AG04450 (cell line): ENCODE measurements around the gene OR7C1. TPM values are rescaled to one million over a fixed set of nuclear protein-coding genes. Genes with fewer than 3 reads are reported as not detected.
"Not testable (repeated sequence)": the region's sequence is repeated elsewhere in the genome, so short reads cannot be mapped to it uniquely, and the experiment has no call there.

Source experiments
- CTCF ChIA-PET: fragments of 300-600, 350-600 bp; formaldehyde crosslinking; extraction: SDS; loops from one replicate; lab custom pipeline; 2022; ENCODE audit warnings: antibody characterized with exemption, inconsistent platforms; lab: Charles Lee
- POLR2A ChIA-PET: fragments of 350-600 bp; formaldehyde crosslinking; extraction: SDS; loops from one replicate; lab custom pipeline; 2021; ENCODE audit warnings: antibody characterized with exemption, inconsistent platforms; lab: Yijun Ruan, JAX
- DNase-seq: peaks from one replicate; pipeline ENCODE4 v3.0.0-alpha.2; 2011; ENCODE audit warnings: low read depth, low spot score
- H3K27ac ChIP-seq: one replicate; pipeline ENCODE4 v1.5.1; 2012; ENCODE audit warnings: low read depth, low read length, control low read depth
- H3K27me3 ChIP-seq: one replicate; pipeline ENCODE4 v1.6.0; 2012; ENCODE audit warnings: low read length; ENCODE audit not compliant: control insufficient read depth, insufficient read depth
- H3K4me3 ChIP-seq: 2 replicates; pipeline ENCODE4 v1.5.1; 2011; ENCODE audit warnings: mild to moderate bottlenecking, low read depth, low read length, control low read depth
- H3K9me3 ChIP-seq: 2 replicates; pipeline ENCODE4 v1.5.1; 2012; ENCODE audit warnings: low read length; ENCODE audit not compliant: control insufficient read depth, insufficient read depth
- CTCF ChIP-seq: IDR thresholded peaks from 2 replicates; pipeline ENCODE4 v1.5.1; 2011; ENCODE audit warnings: low read depth, low read length, control low read depth, inconsistent platforms
- polyA plus RNA-seq: library from polyadenylated mRNA; depleted of rRNA; stranded (reverse); fragments of >200 nt; gene quantifications from 2 replicates; pipeline ENCODE4 v1.2.3, GENCODE V29; 2011

Gene OR7C1
- polyA plus RNA-seq, 1 experiment = not detected

- no peaks in the 10 kb centered on the region for H3K27me3 ChIP-seq
- ChIA-PET CTCF (interaction anchor here (0.6 kb wide), 1 partner anchor 779 kb away, joined by 3 read pairs; no protein-coding TSS in a partner anchor), POLR2A (interaction anchor here (0.8 kb wide), 1 partner anchor 103 kb away, joined by 3 read pairs; no protein-coding TSS in a partner anchor)
- H3K27ac ChIP-seq = no peak overlapping the region
- H3K9me3 ChIP-seq = peaks cover 3% of the 10 kb centered on the region; the same call in 1 of the 2 replicates
- TF ChIP-seq CTCF = peak; percentile 50
- H3K4me3 ChIP-seq = no peak overlapping the region
- no peak for DNase-seq
Observed at GRCh38 chr19:14786421-14786851, 48.5 kb downstream of the OR7C1 start.

GRCh38 chr19:14785102-14785793, 49.7 kb downstream of the OR7C1 start:
- DNase-seq, POLR2A ChIA-PET, H3K27ac ChIP-seq, H3K9me3 ChIP-seq, H3K27me3 ChIP-seq, H3K4me3 ChIP-seq: not testable (repeated sequence)
- CTCF ChIA-PET = interaction anchor here (0.5 kb wide), 1 partner anchor 47 kb away, joined by 4 read pairs; no protein-coding TSS in a partner anchor

- POLR2A ChIA-PET, H3K4me3 ChIP-seq, DNase-seq, H3K27ac ChIP-seq, H3K27me3 ChIP-seq, H3K9me3 ChIP-seq: not testable (repeated sequence)
- CTCF ChIA-PET = interaction anchor here (0.5 kb wide), 1 partner anchor 47 kb away, joined by 4 read pairs; no protein-coding TSS in a partner anchor
Observed at GRCh38 chr19:14784730-14785101, 50.3 kb downstream of the OR7C1 start.

- POLR2A ChIA-PET, CTCF ChIA-PET, H3K27me3 ChIP-seq, H3K4me3 ChIP-seq, H3K27ac ChIP-seq, DNase-seq, H3K9me3 ChIP-seq: not testable (repeated sequence)
Observed at GRCh38 chr19:14783410-14783998, 51.5 kb downstream of the OR7C1 start.

- Histone ChIP-seq H3K27ac (no peak overlapping the region), H3K27me3 (no peaks in the 10 kb centered on the region), H3K9me3 (peaks cover 3% of the 10 kb centered on the region; the same call in 1 of the 2 replicates), H3K4me3 (no peak overlapping the region)
- TF ChIP-seq CTCF = no peak
- ChIA-PET CTCF (no interaction called here), POLR2A (no interaction called here)
- DNase-seq = no peak
Observed at GRCh38 chr19:14782626-14783409, 52.2 kb downstream of the OR7C1 start.

- DNase-seq, POLR2A ChIA-PET, H3K27me3 ChIP-seq, CTCF ChIA-PET, H3K4me3 ChIP-seq, H3K27ac ChIP-seq, H3K9me3 ChIP-seq: not testable (repeated sequence)
Observed at GRCh38 chr19:14781713-14782536, 53.1 kb downstream of the OR7C1 start.

- H3K4me3 ChIP-seq, DNase-seq, POLR2A ChIA-PET, H3K9me3 ChIP-seq, H3K27me3 ChIP-seq, H3K27ac ChIP-seq, CTCF ChIA-PET: not testable (repeated sequence)
Observed at GRCh38 chr19:14780622-14781225, 54.3 kb downstream of the OR7C1 start.
